ENCODE data around the gene PXDN.

- TF ChIP-seq POLR2AphosphoS5 (IDR thresholded peaks at IDR 0.05; ENCODE audit: insufficient read depth, low read depth, low read length), result no peak
- no peak for TF ChIP-seq MAX (IDR thresholded peaks at IDR 0.05; ENCODE audit: insufficient read depth, insufficient read length)
- TF ChIP-seq CTCF (IDR thresholded peaks at IDR 0.05; ENCODE audit: extremely low read depth in 1 of 2, insufficient read depth in 1 of 2, low read depth in 1 of 2, low read length in 2 of 2), result no peak
- TF ChIP-seq EZH2 (IDR thresholded peaks at IDR 0.05; ENCODE audit: borderline replicate concordance, low read depth, low read length, severe bottlenecking), result no peak
- no peak for TF ChIP-seq POLR2A (IDR thresholded peaks at IDR 0.05; ENCODE audit: low read depth, low read length)
- TF ChIP-seq JUN (IDR thresholded peaks at IDR 0.05; ENCODE audit: borderline replicate concordance, insufficient read depth, insufficient read length, low read depth), result no peak
- TF ChIP-seq GATA2 (IDR thresholded peaks at IDR 0.05; ENCODE audit: insufficient read depth, insufficient read length, low read depth, low read length), result no peak
- TF ChIP-seq MYC (IDR thresholded peaks at IDR 0.05; ENCODE audit: low read depth, low read length), result no peak
- TF ChIP-seq FOS (IDR thresholded peaks at IDR 0.05; ENCODE audit: borderline replicate concordance, insufficient read depth, low read length), result no peak
These were observed 103.8 kb downstream of the PXDN start for GRCh38 chr2:1640301-1641135.
